NCI-H1092 (cell line): Measurements from ENCODE around the gene ZNF285.
"Not testable (repeated sequence)": the region's sequence is repeated elsewhere in the genome, so short reads cannot be mapped to it uniquely, and the experiment has no call there.

ENCODE experiments used
- DNase-seq: peaks from one replicate; lab custom pipeline; 2025; lab: John Stamatoyannopoulos, UW

Gene ZNF285

DNA sequence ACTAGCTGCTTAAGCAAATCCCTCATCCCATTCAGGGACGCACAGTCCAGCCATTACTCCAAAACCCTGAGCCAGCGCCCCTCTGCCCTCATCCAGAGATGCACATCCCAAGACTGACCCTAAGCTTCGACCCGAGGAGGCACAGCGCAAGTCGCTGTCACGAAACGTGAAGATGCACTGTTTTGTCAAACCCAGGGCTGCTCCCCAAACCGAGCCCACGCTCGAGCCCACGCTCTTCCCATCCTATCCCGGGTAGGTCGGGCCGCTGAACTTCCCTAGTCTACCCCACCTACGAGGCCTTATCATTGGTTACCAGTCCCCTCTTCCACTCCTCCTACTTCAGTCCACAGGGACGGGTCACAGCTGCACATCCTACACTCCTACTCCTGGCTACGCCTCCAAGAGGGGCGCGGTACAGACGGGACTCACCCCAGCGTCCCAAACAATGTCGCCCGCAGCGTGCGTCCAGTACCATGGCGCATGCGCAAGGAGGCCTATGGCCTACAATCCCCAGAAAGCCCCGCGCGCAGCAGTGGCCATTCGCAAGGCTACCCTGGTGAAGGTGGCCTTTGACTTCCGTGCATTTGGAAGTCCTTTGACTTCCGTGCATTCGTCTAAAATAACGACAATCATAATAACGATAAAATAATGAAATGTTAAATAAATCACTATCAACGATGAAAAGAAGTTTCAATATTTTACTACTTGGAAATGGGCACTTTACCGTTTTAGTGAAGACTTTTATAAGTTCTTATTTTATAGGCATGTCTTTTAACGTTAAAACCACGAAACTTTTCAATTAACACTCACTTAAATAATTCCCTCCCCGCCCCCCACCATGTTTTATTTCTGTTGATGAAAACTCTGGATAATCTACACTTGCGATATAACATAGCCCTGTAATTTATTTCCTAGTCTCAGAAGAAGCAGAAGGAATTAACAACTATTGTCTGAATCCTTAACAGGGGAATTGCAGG, at the start of gene ZNF285:
Gene ZNF285 (minus strand): TSS at position 470 of the 977 bp plus-strand sequence. CDS start 4,395 bp downstream, outside the sequence.
- DNase-seq = no peak

DNA sequence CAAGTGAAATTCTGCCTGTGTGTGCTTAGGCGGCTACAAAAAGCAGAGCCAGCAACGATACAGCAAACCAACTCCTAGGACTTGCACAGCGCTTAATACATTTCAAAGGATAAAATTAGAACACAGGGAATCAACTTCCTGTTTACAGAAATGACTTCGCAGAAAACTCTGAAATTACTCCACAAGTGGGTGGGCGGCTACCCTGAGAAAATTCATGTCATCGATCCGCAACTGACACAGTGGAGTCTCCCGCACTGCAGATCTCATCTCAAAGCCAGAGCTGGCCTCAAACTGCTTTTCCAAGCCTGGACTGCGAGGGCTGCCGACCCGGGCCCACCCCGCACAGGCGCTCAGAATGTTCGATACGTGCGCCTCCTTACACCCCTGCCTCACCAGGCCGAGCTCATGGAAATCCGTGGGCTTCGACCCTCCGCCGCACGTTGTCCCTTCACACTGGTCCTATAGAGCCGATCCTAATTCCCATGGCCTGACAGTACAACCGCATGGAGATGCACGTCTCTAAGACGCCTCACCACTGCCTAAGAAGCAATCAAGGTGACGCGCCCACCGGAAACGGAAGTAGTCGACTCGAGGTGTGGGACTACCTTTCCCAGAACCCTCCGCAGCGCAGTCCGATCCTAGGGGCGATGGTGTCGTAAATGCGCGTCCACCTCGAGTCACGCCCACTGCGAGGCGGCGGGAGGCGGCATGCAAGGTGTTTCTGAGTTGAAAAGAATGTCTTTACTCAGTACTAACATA, 46.7 kb upstream of the ZNF285 start, which contains the start of gene ZNF229:
Gene ZNF229 (minus strand): TSS at position 557 of the 759 bp plus-strand sequence. CDS start 5,625 bp downstream, outside the sequence.
- DNase-seq = peak; percentile 80

DNA sequence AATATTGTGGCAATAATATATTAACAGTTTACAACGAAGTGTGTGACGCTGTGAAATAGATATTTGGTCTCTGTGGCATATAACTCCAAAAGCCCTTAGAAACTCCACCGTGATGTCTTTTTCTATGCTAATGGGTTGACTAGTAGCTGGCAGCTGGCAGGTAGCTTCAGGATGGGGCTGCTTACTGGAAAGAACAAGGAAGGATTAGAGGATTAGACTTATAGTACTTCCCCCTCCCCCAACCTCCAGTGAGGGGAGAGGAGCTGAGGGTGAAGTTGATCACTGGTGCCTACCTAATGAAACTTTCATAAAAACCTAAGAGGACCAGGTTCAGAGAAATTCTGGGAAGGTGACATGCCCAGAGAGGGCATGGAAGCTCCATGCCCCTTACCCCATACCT, 37.0 kb upstream of the ZNF285 start:
- no peak for DNase-seq

DNA sequence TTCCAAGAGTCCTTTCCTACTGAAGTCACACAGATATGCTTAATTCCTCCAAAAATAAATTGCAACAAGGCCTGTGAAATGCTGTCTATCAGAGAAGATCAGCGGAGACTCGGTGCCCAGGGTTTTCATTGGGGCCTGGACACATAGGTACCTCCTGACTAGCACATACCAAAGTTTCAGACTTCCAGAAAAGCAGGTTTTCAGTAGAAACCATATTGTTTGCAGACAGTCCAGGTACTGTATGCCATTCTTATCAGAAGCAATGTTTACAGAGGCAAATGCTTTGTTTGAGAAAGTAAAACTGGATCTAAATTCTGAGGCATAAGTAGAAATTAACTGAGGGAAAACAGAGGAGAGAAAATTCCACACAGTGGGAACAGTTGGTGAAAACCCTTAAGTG, 34.0 kb upstream of the ZNF285 start:
- no peak for DNase-seq

DNA sequence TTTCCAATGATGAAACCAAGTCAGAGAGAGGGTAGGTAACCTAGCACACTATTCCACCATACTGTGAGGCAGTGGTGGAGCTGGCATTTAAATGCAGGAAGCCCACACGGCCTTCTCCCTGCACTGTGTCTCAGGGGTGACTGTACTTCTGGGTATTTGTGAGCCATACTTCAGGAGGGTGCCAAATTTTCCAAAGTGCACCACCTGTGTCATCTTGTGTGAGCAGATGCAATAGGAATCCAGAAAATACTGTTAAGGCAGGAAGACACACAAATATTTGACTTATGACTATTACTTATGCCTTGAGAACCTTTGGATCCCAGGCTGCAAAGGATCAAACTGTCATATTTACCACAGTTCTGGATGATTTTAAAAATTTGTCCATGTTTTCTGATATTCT, 29.5 kb upstream of the ZNF285 start:
- no peak for DNase-seq

DNA sequence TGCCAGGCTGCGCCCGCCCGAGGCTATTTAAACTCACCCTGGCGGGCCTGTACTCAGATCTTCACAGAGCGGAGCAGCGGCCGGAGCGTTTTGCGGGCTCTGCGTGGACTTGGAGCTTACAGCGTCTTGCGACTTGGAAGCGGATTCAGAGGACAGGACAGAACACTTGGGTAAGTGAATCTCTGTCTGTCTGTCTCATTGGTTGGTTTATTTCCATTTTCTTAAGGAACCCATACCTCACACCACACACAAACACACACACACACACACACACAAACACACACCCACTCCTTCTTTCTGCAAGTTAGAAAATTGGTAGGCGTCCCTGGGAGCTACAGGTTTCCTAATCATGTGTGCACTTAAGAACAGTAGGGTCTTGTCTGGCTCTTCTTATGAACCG, 14.1 kb upstream of the ZNF285 start:
- not testable (repeated sequence) for DNase-seq

DNA sequence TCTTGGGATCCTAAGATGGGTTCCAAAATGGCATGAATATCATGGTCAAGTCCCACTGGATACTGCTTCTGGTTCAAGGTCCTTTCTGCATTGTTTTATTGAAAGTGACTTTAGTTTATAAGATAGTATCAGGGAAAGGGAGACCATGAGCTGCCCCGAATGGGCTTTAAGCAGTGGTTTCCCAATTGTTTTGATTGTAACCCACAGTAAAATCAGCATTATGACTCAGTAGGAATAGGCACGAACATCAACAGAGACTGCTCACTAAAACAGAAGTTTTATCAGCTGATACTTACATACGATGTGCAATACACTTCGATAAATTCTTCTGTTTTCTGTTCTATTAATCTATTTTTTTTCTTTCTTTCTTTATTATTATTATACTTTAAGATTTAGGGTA, 12.1 kb downstream of the ZNF285 start:
- DNase-seq = not testable (repeated sequence)

DNA sequence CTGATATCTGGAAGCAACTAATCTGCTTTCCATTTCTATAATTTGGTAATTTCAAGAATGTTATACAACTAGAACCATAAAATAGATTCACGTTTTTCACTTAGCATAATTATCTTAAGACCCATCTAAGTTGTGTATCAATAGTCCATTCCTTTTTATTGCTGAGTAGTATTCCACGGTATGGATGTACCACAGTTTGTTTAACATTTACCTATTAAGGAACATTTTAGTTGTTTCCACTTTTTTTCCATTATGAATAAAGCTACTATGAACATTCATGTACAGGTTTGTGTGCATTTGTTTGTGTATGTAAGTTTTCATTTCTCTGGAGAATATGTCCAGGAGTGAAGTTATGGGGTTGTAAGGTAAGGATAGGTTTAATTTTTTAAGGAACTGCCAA, 26.6 kb downstream of the ZNF285 start:
- no peak for DNase-seq

DNA sequence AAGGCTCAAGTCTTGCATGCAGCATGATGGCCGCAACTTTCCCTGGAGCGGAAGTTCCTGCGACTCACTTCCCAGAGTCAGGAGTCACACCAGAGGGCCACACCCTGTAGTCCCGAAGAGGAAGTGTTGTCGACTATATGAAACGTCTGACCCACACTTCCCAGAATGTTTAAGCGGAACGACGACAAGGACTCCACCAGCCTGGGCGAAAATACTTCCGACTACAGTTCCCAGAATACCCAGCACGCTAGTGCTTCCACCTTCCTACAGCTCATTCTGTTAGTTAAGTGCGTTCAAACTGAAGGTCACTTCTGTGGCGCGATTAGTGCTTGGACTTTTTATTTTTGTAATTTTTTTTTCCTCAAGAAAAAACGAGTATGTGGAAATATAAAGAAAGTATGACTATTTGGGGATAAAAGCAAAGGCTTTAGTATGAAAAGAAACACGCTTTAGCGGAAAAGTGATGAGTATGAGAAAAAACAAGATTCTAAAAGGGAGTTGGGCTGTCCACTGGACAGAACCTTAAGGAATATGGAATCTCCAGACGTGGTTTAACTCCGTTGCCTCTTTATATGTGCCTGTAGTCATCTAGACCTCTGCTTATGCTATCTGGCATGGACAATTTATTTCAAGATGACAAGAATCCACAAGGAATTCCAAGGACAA, 29.5 kb downstream of the ZNF285 start:
- DNase-seq = no peak

DNA sequence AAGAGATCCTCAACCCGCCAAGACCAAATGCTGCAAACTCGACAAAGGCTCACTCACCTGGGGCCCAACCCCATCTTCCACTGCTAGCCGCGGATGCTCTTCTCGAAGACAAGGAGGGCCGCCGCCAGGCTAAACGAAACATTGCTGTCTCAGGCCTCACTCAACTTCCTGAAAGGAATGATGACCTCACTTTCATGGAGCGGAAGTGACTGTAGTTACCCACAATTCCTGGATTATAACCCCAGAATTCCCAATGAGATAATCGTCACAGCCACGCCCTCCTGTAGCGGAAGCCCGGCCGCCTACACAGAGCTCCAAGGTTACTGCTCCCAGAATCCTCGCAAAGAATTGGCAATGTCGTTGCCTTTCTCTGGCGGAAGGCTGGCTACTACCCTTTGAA, 34.4 kb downstream of the ZNF285 start:
- DNase-seq = no peak

DNA sequence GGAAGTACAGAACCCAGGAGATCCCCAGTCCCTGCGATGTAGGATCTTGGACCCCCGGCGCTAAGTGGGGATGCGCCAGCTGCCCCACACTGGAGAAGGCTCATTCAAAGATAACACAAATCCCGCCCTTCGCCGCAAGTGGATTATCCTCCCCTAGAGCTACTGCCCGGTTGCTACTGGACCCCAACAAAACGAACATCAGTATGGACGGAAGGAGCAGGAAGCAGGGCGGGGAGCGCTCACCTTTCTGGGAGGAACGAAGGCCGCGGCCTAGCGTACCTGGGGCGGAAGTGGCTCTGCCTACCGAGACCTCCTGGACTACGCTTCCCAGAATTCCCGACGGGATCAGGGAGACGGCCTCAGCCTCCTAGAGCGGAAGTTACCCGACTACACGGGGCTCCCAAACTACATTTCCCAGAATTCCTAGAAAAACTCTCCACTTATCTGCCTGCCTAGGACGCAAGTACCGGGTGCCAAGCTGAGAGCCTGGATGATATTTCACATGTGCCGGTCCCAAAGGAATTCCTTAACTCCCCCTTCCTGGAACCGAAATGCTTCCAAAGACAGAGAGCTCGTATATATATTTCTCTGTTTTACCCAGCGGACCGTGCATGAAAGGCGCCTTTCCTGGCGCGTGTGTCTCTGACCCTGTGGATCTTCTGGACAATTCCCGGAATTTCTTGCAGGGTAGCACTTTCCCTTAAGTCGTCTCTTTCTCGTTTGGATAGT, 44.9 kb downstream of the ZNF285 start, which contains the start of gene ZNF112:
Gene ZNF112 (minus strand): TSS at position 298 of the 729 bp plus-strand sequence. CDS start 16,141 bp downstream, outside the sequence.
- peak; percentile 91 for DNase-seq

DNA sequence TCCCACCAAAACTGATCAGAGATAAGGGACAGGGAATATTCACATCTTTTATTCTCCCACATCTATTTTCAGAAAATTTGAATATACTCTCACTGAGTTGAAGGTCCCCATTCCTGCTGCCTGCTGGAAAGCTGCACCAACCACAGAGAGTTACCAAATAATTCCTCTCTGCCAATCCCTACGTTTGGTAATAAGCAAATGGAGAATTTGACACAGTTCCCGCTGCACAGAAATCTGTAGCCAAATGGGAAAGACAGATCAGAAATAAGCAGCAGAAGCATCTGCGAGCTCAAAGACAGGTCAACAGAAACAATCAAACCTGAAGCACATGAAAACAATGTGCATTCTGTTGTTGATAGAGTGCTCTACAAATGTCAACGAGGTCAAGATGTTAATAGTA, 54.9 kb downstream of the ZNF285 start:
- no peak for DNase-seq

DNA sequence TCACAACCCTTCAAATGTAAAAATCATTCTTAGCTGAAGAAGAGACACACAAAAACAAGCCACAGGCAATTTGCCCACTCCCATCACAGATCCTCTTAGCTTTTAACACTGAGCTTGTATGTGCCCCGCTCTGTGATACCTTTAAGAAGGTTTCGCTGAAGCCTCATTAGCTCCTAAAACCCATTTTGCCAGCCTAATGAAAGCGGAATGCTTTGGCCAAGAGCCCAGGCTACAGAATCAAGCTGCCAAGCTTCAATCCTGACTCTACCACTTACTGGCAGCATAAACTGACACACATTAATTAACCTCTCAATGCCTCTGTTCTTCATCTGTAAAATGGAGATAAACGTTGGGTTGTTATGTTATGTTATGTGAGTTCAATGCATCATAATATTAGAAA, 55.4 kb downstream of the ZNF285 start:
- DNase-seq = peak; percentile 82

DNA sequence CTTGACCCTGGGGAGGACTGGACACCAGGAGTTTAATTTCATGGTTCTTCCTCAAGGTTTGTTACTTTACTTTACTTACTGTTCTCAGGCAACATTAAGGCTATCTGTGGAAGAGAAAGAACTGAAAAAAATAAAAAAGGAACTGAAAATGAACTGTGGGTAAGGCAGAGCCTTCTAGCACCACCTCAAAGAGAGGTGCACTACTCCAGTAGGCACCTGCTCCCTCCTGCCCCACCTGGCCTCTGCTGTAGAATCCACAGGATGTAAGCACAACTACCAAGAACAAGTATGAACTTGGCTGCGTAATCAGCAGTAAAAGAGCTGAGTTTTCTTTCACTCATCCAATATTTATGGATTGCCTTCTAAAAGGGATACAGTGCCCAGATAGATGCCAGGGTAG, 57.2 kb downstream of the ZNF285 start:
- no peak for DNase-seq

DNA sequence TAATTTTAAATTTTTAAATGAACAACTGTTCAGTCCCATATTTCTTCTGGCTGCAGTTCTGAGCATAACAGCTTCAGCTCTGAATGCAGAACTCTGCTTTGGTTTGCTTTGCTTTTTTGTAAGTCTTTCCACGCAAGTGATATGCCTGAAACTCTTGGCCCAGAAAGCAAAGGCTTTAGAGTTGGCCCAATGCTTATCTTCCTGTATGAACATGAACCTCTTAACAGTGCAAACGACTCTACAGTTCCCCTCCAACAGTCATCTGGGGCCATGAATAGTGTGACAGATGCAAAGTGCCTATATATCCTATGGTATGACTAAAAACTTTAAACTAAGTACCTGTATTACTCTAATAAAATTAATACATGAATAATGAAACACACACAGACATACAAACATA, 59.6 kb downstream of the ZNF285 start:
- no peak for DNase-seq

DNA sequence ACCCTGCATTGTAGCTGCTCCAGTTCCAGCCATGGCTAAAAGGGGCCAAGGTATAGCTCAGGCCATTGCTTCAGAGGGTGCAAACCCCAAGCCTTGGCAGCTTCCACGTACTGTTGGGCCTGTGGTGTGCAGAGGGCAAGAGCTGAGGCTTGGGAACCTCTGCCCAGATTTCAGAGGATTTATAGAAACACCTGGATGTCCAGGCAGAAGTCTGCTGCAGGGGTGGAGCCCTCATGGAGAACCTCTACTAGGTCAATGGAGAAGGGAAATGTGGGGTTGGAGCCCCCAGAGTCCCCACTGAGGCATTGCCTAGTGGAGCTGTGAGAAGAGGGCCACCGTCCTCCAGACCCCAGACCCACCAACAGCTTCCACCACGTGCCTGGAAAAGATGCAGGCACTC, 66.8 kb downstream of the ZNF285 start:
- not testable (repeated sequence) for DNase-seq
